UCSD-AML1 (cell line): ENCODE data around the gene PLA2G2D.
"Not testable (repeated sequence)": the region's sequence is repeated elsewhere in the genome, so short reads cannot be mapped to it uniquely, and the experiment has no call there.

Experiments
- DNase-seq: peaks from one replicate; lab custom pipeline; 2025; ENCODE audit not compliant: unreplicated experiment; lab: John Stamatoyannopoulos, UW

Gene PLA2G2D

GRCh38 chr1:20143318-20143717, 24.0 kb upstream of the PLA2G2D start:
- DNase-seq, result no peak

GRCh38 chr1:20142001-20142710, 22.8 kb upstream of the PLA2G2D start:
- no peak for DNase-seq

GRCh38 chr1:20141466-20141865, 22.1 kb upstream of the PLA2G2D start:
- no peak for DNase-seq

- DNase-seq, result no peak
Observed at GRCh38 chr1:20141001-20141400, 21.7 kb upstream of the PLA2G2D start.

GRCh38 chr1:20139776-20140612, 20.7 kb upstream of the PLA2G2D start:
- no peak for DNase-seq

- DNase-seq, result no peak
Observed at GRCh38 chr1:20138961-20139550, 19.7 kb upstream of the PLA2G2D start, which contains the start of gene PLA2G2F. PLA2G2F (plus strand) TSS chr1:20139323; CDS start chr1:20139428, 105 bp downstream.

- no peak for DNase-seq
Observed at GRCh38 chr1:20138346-20138745, 19.0 kb upstream of the PLA2G2D start.

- DNase-seq, result no peak
Observed at GRCh38 chr1:20137604-20138003, 18.3 kb upstream of the PLA2G2D start.

- DNase-seq, result no peak
Observed at GRCh38 chr1:20137055-20137454, 17.7 kb upstream of the PLA2G2D start.

GRCh38 chr1:20136249-20136648, 16.9 kb upstream of the PLA2G2D start:
- no peak for DNase-seq

- DNase-seq, result no peak
Observed at GRCh38 chr1:20134995-20135394, 15.7 kb upstream of the PLA2G2D start.

- not testable (repeated sequence) for DNase-seq
Observed at GRCh38 chr1:20130518-20130917, 11.2 kb upstream of the PLA2G2D start.

GRCh38 chr1:20126806-20127440, 7.6 kb upstream of the PLA2G2D start:
- no peak for DNase-seq

- DNase-seq, result no peak
Observed at GRCh38 chr1:20126041-20126805, 6.9 kb upstream of the PLA2G2D start.

- DNase-seq, result no peak
Observed at GRCh38 chr1:20125100-20125499, 5.8 kb upstream of the PLA2G2D start.

- DNase-seq, result no peak
Observed at GRCh38 chr1:20124456-20125057, 5.2 kb upstream of the PLA2G2D start.

GRCh38 chr1:20123722-20124455, 4.6 kb upstream of the PLA2G2D start:
- no peak for DNase-seq

- no peak for DNase-seq
Observed at GRCh38 chr1:20120796-20121195, 1.5 kb upstream of the PLA2G2D start.

- no peak for DNase-seq
Observed at GRCh38 chr1:20117236-20117635, 2.1 kb downstream of the PLA2G2D start.

- no peak for DNase-seq
Observed at GRCh38 chr1:20115916-20116315, 3.4 kb downstream of the PLA2G2D start.
